ENCODE data around the gene MVK. TPM values are rescaled to one million over a fixed set of nuclear protein-coding genes. Genes with fewer than 3 reads are reported as not detected.
A peak's percentile ranks its signal among the peaks of the same experiment; 100 is the strongest.

The MVK gene
- total and polyA plus RNA-seq, 4 donors = 22.4 to 62.7 (median 37.2) TPM

DNA sequence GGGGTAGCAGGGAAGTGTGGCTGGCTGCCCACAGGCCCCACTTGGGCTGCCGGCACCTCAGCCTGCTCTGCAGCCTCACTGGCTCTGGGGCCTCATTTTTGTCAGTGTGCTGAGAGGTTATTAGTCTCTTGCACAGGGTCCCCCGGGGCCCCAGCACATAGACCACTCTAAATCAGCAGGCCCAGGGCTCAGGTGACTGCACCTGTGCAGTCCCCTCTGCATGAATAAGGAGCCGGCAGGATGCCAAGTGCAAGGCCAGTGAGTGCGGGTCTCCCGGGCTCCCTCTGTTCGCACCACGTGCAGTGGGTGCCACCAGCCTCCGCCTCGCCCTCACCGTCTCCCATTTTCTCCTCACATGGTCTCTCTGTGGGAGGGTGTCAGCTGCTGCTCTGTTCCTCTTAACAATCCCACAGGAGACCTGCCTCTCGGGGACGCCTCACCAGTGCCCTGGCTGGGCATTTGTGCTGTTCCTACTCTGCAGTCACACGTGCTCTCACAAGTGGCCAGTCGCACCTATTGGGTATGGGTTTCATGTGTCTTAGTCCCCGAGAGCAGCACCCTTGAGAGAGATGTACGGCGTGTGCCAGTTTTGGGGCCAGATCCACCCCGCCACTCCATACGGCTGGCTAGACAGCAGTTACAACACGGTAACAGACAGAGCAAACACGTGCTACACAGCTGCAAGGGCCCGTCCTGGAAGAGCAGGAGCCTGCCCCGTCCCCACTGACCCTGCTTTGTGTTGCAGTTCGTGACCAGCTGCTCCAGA, 40.7 kb upstream of the MVK start:
- WGBS, 2 donors = 92% methylated on average over 24 of the region's 24 CpGs
- H3K4me1 ChIP-seq (ENCODE audit: control insufficient read depth in 5 of 5, insufficient read depth in 5 of 5, low read length in 5 of 5) = peaks cover 0 to 8% (median 0%) of the 10 kb centered on the region in 5 donors
- no peak overlapping the region for H3K4me3 ChIP-seq
- no peaks in the 10 kb centered on the region for H3K27me3 ChIP-seq (ENCODE audit: control insufficient read depth in 3 of 3, insufficient read depth in 3 of 3, low read length in 2 of 3)
- TF ChIP-seq, protein P1, sequence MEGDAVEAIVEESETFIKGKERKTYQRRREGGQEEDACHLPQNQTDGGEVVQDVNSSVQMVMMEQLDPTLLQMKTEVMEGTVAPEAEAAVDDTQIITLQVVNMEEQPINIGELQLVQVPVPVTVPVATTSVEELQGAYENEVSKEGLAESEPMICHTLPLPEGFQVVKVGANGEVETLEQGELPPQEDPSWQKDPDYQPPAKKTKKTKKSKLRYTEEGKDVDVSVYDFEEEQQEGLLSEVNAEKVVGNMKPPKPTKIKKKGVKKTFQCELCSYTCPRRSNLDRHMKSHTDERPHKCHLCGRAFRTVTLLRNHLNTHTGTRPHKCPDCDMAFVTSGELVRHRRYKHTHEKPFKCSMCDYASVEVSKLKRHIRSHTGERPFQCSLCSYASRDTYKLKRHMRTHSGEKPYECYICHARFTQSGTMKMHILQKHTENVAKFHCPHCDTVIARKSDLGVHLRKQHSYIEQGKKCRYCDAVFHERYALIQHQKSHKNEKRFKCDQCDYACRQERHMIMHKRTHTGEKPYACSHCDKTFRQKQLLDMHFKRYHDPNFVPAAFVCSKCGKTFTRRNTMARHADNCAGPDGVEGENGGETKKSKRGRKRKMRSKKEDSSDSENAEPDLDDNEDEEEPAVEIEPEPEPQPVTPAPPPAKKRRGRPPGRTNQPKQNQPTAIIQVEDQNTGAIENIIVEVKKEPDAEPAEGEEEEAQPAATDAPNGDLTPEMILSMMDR (IDR thresholded peaks at IDR 0.05; ENCODE audit: control extremely low read depth, extremely low read depth) = no peak
- no peaks in the 10 kb centered on the region for H3K9me3 ChIP-seq (ENCODE audit: control insufficient read depth in 4 of 4, insufficient read depth in 3 of 4, low read length in 3 of 4)
- ATAC-seq (ENCODE audit: insufficient read depth, low FRiP score) (peak; percentile 7), DNase-seq (no peak)
- H3K27ac ChIP-seq (ENCODE audit: low read depth in 1 of 2, low read length in 1 of 2) = no peak overlapping the region
- peaks cover 7 to 50% (median 21%) of the 10 kb centered on the region in 4 donors for H3K36me3 ChIP-seq (ENCODE audit: control insufficient read depth in 4 of 4, insufficient read depth in 4 of 4, low read length in 4 of 4)
- H3K9ac ChIP-seq (ENCODE audit: insufficient read depth in 1 of 2, low read length in 2 of 2) = no peak overlapping the region

DNA sequence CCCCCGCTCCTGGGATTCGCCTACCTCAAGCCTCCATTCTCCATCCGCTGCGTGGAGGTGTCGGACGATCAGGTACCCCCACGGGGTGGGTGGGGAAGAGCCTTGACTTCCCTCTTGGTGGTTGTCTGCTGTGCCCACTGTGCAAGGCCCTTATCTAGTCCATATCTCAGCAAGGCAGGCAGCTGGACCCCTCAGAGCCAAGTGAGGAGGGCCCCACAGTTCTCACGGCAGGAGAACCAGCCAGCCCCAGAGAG, 40.2 kb upstream of the MVK start:
- H3K4me1 ChIP-seq (ENCODE audit: control insufficient read depth in 5 of 5, insufficient read depth in 5 of 5, low read length in 5 of 5) = peaks cover 0 to 12% (median 0%) of the 10 kb centered on the region in 5 donors
- H3K27ac ChIP-seq (ENCODE audit: low read depth in 1 of 2, low read length in 1 of 2) = no peak overlapping the region
- no peak for DNase-seq
- H3K27me3 ChIP-seq (ENCODE audit: control insufficient read depth in 3 of 3, insufficient read depth in 3 of 3, low read length in 2 of 3) = no peaks in the 10 kb centered on the region
- H3K9me3 ChIP-seq (ENCODE audit: control insufficient read depth in 4 of 4, insufficient read depth in 3 of 4, low read length in 3 of 4) = no peaks in the 10 kb centered on the region
- no peak overlapping the region for H3K9ac ChIP-seq (ENCODE audit: insufficient read depth in 1 of 2, low read length in 2 of 2)
- peaks cover 7 to 47% (median 20%) of the 10 kb centered on the region in 4 donors for H3K36me3 ChIP-seq (ENCODE audit: control insufficient read depth in 4 of 4, insufficient read depth in 4 of 4, low read length in 4 of 4)
- WGBS, 2 donors = 95 to 97% methylated on average over 8 of the region's 8 CpGs
- no peak overlapping the region for H3K4me3 ChIP-seq
- TF ChIP-seq, protein P1 (IDR thresholded peaks at IDR 0.05; ENCODE audit: control extremely low read depth, extremely low read depth) = no peak
- no peak for ATAC-seq (ENCODE audit: insufficient read depth, low FRiP score)

DNA sequence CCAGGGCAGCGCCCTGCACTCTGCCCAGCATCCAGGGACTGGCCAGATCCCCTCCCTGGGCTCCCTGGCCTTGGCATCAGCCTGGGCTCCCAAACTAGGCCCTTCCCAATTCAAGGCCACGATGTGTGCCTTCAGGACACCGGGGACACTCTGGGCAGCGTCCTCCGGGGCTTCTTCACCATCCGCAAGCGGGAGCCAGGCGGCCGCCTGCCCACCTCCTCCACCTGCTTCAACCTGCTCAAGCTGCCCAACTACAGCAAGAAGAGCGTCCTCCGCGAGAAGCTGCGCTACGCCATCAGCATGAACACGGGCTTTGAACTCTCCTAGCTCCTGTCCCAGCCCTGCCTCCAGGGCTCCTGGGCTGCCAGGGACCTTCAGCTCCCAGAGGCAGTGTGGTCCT, 39.1 kb upstream of the MVK start:
- 97% methylated on average over 15 of the region's 15 CpGs for WGBS, 2 donors
- DNase-seq = no peak

More for the DNA sequence above, 39.1 kb upstream of the MVK start:
- no peaks in the 10 kb centered on the region for H3K9me3 ChIP-seq (ENCODE audit: control insufficient read depth in 4 of 4, insufficient read depth in 3 of 4, low read length in 3 of 4)
- H3K36me3 ChIP-seq (ENCODE audit: control insufficient read depth in 4 of 4, insufficient read depth in 4 of 4, low read length in 4 of 4) = peaks cover 7 to 47% (median 20%) of the 10 kb centered on the region in 4 donors
- H3K4me1 ChIP-seq (ENCODE audit: control insufficient read depth in 5 of 5, insufficient read depth in 5 of 5, low read length in 5 of 5) = peaks cover 0 to 14% (median 0%) of the 10 kb centered on the region in 5 donors
- no peaks in the 10 kb centered on the region for H3K27me3 ChIP-seq (ENCODE audit: control insufficient read depth in 3 of 3, insufficient read depth in 3 of 3, low read length in 2 of 3)
- H3K27ac ChIP-seq (ENCODE audit: low read depth in 1 of 2, low read length in 1 of 2) = no peak overlapping the region
- no peak overlapping the region for H3K9ac ChIP-seq (ENCODE audit: insufficient read depth in 1 of 2, low read length in 2 of 2)
- TF ChIP-seq, protein P1 (IDR thresholded peaks at IDR 0.05; ENCODE audit: control extremely low read depth, extremely low read depth) = no peak
- no peak for ATAC-seq (ENCODE audit: insufficient read depth, low FRiP score)
- no peak overlapping the region for H3K4me3 ChIP-seq
